Colon (tissue), 2 donors: ENCODE measurements around the gene UBE2N.
"Not testable (repeated sequence)": the region's sequence is repeated elsewhere in the genome, so short reads cannot be mapped to it uniquely, and the experiment has no call there.

Source experiments
- FAIRE-seq: peaks from 2 replicates; lab custom pipeline; 2012; peaks lifted over from hg19 to GRCh38; lab: Jason Lieb, UNC
- donor health status: control.
- donor health status: control.

Gene UBE2N

GRCh38 chr12:93379981-93380361 is 61.8 kb downstream of the UBE2N start:
- FAIRE-seq, result no peak

GRCh38 chr12:93379326-93379980 is 62.3 kb downstream of the UBE2N start:
- FAIRE-seq, result no peak

- no peak for FAIRE-seq
Observed at GRCh38 chr12:93378998-93379325, 62.8 kb downstream of the UBE2N start.

- not testable (repeated sequence) for FAIRE-seq
Observed at GRCh38 chr12:93378196-93378997, 63.4 kb downstream of the UBE2N start.

GRCh38 chr12:93377252-93378195 is 64.2 kb downstream of the UBE2N start, which contains the start of gene NUDT4:
Gene NUDT4, plus strand, starts transcription at chr12:93377925. Its CDS starts 398 bp downstream, at chr12:93378323.
- no peak for FAIRE-seq

- no peak for FAIRE-seq
Observed at GRCh38 chr12:93376436-93377251, 65.1 kb downstream of the UBE2N start.

GRCh38 chr12:93375906-93376305 is 65.8 kb downstream of the UBE2N start:
- no peak for FAIRE-seq

- no peak for FAIRE-seq
Observed at GRCh38 chr12:93373961-93374656, 67.6 kb downstream of the UBE2N start.

- no peak for FAIRE-seq
Observed at GRCh38 chr12:93370947-93371346, 70.8 kb downstream of the UBE2N start.

- no peak for FAIRE-seq
Observed at GRCh38 chr12:93369505-93369904, 72.2 kb downstream of the UBE2N start.

- FAIRE-seq, result no peak
Observed at GRCh38 chr12:93368766-93369165, 73.0 kb downstream of the UBE2N start.

- no peak for FAIRE-seq
Observed at GRCh38 chr12:93366422-93366821, 75.3 kb downstream of the UBE2N start.

GRCh38 chr12:93365616-93366405 is 75.9 kb downstream of the UBE2N start:
- FAIRE-seq, result no peak

GRCh38 chr12:93363841-93364297 is 77.9 kb downstream of the UBE2N start:
- no peak for FAIRE-seq

- FAIRE-seq, result no peak
Observed at GRCh38 chr12:93361151-93361919, 80.4 kb downstream of the UBE2N start.

GRCh38 chr12:93360688-93361087 is 81.1 kb downstream of the UBE2N start:
- no peak for FAIRE-seq

- FAIRE-seq, result no peak
Observed at GRCh38 chr12:93358821-93359220, 82.9 kb downstream of the UBE2N start.

GRCh38 chr12:93358058-93358457 is 83.7 kb downstream of the UBE2N start:
- no peak for FAIRE-seq

- no peak for FAIRE-seq
Observed at GRCh38 chr12:93356214-93356613, 85.5 kb downstream of the UBE2N start.
